CD4-positive, alpha-beta T cell treated with Interleukin-10 for 1 hour (primary cell): ENCODE measurements around the gene NFIX.
"Not testable (repeated sequence)": the region's sequence is repeated elsewhere in the genome, so short reads cannot be mapped to it uniquely, and the experiment has no call there.

ENCODE experiments used
- DNase-seq: peaks from one replicate; pipeline ENCODE4 v3.0.0-alpha.2; 2020

Gene NFIX

DNA sequence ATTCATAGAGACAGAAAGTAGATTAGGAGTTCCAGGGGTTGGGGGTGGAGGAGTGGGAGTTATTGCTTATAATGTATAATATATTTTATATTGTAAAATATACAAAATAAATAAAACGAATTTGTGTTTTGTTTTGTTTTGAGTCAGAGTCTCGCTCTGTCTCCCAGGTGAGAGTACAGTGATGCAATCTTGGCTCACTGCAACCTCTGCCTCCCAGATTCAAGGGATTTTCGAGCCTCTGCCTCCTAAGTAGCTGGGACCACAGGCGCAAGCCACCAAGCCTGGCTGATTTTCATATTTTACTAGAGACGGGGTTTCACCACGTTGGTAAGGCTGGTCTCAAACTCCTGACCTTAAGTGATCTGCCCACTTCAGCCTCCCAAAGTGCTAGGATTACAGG lies 35.8 kb upstream of the NFIX start:
- no peak for DNase-seq

DNA sequence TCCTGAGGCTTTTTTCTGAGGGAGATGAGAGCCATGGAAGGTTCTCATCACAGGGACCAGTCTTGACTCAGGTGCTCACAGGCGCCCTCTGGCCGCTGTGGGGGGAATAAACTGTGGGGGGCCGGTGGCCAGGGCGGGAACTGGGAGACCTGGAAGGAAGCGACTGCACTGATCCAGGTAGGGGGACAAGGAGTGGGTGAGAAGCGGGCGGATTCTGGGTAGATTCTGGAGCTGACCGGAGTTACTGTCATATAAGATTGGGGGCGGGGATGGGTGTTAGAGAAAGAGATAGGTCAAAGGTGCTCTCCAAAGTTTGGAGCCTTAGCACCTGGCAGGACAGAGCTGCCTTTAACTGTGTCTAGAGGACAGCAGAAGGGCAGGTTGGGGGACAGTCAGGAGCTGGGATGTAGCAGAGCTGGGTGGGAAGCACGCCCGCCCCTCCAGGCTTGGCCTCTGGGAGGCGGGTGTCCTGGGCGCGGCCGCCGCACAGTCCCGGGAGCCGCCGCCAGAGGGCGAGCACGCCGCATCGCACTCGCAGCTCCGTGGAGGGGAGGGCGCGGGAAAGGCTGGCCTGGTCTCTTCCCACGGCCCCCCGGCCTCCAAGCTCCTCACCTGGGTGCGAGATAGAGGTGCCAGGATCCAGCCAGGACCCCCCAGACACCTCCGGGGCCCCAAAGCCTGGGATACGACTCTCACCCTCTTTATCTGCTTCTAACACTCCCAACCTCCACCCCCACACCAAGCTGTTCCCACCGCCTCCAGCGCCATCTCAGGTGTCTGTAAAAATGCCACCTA lies 30.1 kb upstream of the NFIX start:
- peak; percentile 85 for DNase-seq

DNA sequence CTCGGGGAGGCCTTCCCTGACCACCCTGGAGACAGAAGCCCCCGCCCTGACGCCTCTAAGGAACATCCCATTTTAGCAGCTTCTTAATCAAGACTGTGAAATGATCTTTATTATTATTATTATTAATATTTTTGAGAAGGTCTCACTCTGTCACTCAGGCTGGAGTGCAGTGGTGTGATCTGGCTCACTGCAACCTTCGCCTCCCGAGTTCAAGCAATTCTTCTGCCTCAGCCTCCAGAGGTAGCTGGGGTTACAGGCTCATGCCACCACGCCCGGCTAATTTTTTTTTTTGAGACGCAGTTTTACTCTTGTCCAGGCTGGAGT lies 29.5 kb upstream of the NFIX start:
- no peak for DNase-seq

DNA sequence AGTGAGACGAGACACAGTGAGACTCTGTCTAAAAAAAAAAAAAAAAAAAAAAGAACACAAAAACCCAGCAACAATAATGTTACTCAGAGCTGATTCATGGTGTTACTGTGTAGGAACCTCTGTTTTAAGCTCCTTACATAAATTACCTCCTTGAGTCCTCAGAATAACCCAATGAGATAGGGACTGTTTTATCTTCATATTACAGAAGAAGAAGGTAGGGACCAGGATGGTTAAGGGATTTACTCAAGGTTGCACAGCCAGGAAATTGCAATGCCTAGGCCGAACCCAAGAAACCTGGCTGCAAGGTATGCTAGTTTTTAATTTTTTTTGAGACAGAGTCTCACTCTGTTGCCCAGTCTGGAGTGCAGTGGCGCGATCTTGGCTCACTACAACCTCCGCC lies 27.4 kb upstream of the NFIX start:
- no peak for DNase-seq

DNA sequence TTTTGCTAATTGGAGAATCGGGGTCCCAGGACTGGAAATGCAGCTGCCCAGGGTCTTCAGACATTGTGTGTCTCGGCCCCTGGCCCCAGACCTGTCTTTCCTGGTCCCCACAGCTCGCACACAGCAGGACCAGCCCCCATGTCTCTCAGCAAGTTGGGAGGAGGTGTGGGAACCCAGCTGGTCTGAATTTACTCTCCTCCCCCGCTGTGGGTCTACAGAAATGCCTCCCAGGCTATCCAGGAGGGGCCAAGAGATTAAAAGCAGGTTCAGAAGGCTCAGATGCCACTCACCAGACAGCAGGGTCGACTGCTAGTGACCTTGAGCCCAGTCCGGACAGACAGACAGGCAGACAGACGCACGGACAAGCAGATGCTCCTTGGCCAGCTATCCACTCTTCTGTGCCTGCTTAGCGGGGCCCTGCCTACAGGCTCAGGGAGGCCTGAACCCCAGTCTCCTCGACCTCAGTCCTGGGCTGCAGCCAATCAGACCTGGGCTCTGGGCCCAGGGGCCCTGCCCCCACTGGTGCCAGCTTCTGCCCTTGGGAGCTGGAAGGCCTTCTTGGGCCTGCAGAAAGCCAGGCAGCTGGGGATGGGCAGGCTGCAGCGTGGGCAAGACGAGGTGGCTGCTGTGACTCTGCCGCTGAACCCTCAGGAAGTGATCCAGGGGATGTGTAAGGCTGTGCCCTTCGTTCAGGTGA lies 25.8 kb upstream of the NFIX start, which contains the start of gene DAND5:
DAND5 (plus strand) TSS at position 285 of the 697 bp plus-strand sequence; CDS start at position 370, 85 bp downstream.
- DNase-seq: no peak

DNA sequence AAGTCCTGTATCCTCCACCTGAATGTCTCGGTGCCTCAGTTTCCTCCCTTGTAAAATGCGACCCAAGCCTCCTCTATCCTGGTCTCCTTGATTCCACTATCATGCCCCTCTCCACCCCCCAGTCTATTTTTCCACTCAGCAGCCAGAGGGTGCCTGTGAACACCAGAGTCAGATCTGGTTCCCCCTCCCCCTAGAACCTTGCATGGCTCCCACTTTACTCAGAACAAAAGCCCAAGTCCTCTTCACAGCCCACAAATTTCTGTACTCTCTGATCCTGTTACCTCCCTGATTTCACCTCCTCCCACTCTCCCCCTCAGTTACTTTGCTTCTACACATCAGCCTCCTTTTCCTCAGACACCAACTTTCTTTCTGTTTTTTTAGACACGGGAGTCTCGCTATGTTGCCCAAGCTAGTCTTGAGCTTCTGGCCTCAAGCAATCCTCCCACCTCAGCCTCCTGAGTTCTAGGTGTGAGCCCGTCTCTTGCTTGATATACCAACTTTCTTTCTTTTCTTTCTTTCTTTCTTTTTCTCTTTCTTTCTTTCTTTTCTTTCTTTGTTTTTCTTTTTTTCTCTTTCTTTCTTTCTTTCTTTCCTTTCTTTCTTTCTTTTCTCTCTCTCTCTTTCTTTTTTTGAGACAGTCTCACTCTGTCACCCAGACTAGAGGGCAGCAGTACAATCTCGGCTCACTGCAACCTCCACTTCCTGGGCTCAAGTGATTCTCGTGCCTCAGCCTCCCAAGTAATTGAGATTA lies 25.0 kb upstream of the NFIX start:
- DNase-seq: no peak

DNA sequence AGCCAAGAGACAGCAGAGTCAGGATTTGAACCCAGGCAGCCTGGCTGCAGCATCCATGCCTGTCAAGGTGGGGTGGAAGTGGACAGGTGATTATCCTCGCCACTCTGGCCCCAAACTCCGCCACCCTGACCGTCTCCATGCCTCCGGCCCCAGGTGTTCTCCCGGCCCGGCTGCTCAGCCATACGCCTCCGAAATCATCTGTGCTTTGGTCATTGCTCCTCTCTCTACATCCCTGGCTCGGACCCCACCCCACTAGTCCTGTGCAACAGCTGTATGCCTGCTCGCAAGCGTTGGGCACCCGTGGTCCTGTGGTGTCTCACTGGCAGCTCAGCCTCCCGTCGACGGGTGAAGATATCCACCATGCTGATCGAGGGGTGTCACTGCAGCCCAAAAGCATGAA lies 22.0 kb upstream of the NFIX start:
- no peak for DNase-seq

DNA sequence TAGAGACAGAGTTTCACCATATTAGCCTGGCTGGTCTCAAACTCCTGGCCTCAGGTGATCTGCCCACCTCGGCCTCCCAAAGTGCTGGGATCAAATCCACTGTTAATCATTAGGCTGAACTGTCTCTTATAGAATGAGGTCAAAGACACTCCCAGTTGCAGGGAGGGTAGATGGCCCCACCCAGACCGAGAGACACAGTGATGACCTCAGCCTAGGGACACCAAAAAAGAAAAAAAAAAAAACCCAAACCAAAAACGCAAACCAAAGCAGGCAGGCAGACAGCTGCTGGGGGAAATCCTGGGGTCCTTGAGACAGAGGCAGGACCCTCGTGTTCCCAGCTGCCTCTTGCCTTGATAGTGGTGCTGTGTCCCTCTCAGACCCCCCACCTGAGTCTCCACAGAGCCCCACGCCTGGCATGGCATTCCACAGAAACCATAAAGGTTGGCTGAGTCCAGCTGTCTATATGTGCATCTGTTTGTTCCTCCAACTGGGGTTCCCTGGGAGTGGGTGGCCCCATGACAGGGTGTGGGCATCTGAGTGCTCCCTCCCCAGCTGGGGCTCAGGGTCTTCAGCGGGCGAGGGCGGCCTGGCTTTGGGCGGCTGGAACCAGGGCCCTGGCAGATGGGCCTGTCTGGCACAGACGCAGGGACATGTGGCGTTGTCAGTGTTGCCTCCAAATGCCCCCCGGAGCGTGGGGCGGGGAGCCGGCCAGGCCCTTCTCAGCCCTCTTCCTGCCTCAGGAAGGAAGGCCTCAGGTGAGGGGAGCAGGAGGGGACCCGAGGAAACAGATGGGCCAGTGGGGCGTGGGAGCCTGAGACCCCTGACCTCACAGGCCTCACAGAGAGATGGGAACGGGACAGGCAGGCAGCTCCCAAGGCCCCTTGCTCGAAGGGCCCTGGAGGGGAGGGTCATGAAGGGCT lies 20.7 kb upstream of the NFIX start:
- no peak for DNase-seq

DNA sequence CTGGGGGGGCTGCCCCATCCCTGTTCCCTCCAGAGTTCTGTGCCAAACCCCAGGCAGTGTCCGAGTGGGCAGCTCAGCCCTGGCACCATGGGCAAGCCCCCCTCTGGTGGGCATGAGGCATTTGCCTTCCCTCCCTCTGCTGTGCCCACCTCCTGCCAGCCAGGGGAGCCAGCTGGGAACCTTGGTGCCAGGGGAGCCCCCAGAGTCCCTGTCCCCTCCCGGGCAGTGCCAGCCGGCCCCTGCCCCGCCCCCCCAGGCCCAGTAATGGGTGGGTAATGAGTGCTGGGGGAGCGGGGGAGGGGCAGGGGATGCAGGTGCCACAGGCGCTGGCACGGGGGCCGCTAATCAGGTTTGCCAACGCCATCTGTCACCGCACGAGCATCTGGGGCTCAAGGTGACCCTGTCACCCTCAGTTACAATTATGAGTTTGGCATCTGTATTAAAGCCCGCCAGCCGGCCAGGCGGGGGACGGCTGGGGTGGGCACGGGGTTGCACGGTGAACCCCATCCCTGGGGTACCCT lies 20.0 kb upstream of the NFIX start:
- no peak for DNase-seq

DNA sequence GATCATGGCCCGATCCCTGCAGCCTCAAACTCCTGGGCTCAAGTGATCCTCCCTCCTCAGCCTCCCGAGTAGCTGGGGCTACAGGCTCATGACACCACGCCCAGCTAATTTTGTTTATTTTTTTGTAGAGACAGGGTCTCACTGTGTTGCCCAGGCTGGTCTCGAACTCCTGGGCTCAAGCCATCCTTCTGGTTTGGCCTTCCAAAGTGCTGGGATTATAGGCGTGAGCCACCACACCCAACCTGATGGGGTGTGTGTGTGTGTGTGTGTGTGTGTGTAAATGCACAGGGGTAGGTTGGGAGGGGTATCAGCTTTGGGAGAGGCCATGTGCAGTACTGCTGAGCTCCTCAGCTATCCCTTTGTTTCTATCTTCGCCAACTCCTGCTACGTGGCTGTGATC lies 19.2 kb upstream of the NFIX start:
- not testable (repeated sequence) for DNase-seq

DNA sequence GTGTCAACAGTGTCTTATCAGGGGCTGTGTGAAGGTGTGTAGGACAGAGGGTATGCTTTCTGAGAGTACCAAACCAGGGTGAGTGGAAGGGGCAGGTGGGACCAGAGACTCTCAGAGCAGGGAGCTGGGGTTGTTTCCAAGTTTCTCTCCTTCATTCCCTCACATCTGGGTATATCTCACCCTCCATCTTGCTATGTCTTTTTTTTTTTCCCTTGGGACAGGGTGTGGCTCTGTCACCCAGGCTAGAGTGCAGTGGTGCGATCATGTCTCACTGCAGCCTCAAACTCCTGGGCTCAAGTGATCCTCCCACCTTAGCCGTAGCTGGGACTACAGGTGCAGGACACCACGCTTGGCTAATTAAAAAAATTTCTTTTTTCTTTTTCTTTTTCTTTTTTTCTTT lies 15.3 kb upstream of the NFIX start:
- no peak for DNase-seq

DNA sequence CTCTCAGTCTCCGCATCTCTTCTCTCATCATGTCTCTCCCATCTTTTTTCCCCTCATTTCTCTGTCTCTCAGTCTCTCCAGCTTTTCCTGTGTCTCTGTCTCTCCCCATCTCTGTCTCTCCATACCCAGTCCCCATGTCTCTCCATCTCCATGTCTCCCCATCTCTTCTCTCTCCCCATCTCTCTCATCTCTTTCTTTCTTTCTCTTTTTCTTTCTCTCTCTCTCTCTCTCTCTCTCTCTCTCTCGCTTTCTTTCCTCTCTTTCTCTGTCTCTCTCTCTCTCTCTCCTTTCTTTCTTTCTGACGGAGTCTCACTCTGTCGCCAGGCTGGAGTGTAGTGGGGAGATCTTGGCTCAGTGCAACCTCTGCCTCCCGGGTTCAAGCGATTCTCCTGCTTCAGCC lies 12.6 kb upstream of the NFIX start:
- no peak for DNase-seq

DNA sequence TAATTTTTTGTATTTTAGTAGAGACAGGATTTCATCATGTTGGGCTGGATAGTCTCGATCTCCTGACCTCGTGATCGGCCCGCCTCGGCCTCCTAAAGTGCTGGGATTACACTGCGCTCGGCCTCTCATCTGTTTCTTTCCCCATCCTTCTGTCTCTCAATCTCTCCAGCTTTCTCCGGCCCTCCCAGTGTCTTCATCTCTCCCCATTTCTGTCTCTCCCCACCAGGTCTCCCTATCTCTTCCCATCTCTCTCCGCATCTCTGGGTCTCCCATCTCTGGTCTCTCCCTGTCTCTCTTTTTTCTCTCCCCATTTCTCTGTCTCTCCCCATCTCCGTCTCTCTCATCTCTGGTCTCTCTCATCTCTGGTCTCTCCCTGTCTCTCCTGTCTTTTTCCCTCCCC lies 12.2 kb upstream of the NFIX start:
- DNase-seq: no peak

DNA sequence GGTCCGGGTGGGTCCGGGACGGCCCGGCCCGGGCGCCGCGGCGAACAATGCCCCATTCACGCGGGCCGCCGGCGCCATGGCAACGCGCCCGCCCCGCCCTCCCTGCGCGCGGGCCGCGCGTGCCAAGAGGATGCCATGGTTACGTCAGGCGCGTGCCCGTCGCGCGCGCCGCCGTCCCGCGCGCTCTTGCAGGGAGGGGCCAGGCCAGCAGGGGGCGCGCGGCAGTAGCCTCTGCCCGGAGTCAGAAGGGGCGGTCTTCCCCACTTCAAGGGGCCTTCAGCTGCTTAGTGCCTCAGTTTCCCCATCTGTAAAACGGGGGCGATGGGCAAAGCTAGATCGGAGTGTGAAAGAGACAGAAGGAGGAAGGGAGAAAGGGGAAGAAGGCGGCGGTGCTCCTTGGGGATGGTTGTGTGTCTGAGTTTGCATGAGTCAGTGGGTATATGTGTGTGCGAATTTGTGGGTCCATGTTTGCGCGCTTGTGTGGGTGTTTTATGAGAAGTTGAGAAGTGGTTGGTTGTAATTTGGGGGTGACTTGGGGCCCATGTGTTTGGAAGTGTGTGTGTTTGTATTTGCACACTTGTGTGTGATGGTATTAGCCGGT lies 11.6 kb upstream of the NFIX start:
- peak; percentile 88 for DNase-seq

DNA sequence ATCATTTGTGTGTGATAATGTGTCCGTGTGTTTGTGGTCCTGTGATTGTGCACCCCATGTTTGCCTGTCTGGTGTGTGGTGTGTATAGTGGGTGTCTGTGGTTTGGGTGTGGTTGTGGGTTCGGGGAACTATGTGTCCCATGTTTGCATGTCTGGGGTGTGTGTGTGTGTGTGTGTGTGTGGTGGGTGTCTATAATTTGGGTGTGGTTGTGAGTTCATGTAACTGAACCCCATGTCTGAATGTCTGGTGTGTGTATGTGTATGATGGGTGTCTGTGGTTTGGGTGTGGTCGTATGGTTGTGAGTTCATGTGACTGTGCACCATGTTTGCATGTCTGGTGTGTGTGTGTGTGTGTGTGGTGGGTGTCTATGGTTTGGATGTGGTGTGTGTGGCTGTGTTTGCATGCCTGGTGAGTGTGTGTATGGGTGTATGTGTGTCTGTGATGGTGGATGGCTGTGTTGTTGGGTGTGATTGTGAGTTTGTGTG lies 11.1 kb upstream of the NFIX start:
- DNase-seq: peak; percentile 29

DNA sequence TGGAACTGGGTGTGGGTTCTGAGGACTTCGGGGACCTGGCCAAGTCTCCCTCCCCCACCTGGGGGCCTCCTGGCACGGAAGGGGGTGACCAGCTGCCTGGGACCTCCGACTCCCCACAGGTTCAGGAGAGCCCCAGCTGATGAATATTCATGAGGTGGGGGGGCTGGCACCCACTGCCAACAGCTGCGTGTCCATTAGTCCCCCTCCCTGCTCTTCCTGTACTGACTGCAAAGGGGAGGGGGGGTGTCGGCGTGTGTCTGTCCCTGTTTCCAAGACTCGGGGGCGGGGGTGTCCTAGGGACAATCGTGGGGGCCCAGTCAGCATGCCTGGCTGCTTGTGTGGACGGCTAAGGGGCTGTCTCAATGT lies 10.6 kb upstream of the NFIX start:
- no peak for DNase-seq

DNA sequence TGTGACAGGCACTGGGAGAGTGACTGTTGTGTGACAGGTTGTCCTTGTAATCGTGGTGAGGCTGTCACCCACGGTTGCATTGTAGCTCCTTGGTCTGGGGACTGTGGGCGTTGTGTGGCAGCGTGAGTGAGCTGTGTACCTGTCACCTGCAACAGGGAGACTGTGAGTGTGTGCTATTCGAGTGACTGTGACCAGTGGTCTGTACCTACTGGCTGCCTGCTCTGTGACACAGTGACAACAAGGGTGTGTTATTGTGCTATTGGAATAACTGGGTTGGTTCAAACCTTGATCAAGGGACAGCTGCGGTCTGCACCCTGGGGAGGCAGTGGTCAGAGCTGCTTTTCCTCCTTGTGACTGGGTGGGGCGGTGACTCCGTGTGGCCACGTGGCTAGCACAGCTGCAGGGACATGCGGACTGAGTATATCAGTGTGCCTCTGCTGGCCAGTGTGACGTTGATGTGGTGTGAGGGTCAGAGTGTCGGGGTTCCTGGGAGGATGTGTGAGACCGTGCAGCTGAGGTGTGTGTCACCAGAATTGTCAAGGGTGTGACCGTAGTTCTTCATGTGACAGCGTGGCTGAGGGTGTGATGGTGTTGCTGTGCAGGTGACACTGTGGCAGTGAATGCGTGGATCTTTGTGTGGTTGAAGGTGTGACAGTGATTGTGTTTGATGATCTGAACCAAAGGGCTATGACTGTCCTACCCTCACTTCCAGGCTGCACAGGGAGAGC lies 10.1 kb upstream of the NFIX start:
- peak; percentile 30 for DNase-seq

DNA sequence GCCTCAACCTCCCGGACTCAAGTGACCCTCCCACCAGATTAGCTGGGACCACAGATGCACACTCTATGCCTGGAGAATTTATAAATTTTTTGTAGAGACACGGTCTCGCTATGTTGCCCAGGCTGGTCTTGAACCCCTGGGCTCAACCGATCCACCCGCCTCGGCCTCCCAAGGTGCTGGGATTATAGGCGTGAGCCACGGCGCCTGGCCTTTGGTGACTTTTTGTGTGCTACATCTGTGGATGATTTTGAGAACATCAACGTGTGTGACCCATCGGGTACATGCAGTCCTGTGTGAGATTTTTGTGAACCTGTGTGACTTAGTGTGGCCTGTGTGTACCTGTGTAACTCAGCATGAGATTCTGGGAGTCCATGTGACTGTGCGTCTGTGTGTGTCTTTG lies 8.5 kb upstream of the NFIX start:
- no peak for DNase-seq

DNA sequence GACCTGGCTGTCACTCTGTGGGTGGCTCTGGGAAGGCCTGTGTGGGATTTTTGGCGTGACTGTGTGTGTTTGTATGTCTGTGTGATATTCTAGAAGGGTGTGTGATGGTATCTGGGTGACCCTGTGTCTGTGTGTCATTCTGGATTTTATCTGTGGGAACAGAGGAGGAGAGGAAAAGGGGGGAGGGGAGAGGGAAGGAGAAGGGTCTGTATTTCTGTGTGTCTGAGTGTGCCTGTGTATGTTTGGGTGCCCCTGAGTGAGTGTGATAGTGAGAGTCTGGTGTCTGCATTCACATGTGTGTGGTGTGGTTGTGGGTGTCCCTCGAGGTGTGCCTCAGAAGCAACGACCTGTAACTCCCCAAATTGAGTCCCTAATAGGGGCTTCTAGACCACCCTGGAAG lies 8.1 kb upstream of the NFIX start:
- DNase-seq: no peak

DNA sequence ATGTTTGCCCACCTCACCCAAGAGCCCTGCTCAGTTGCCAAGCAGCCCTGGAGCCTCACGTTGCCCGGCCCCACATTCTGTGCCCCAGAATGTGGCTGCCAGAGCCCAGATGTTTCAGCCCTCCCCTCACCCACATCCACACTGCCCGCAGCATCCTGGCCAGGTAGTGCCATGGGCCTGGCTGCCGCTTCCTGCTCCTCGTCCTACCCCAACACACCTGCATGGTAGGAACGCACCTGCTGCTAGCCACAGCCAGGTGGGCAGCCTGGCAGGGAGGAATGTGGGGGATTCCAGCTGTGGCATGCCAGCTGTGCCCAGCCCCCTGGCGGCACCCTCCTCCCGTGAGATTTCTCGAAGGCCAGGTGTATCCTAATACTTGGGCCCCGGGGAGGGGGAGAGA lies 7.5 kb upstream of the NFIX start:
- no peak for DNase-seq

DNA sequence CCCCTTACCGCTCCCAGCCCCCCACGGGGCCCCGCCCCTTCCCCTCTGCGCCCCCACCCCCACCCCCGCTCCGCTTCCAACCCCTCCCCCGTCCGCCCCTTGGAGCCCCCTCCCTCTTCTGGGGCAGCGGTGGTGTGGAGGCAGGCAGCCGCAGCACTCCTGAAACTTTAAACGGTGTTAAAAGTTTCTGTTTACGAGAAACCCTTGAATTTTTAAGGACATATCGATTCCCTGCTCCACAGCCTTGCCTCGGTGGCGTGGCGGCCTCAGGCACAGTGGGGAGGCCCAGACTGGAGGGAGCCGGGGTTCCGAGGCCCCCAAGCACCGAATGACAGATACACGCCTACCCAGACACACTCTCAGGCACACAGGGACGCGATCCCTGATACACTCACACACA lies 4.8 kb upstream of the NFIX start:
- DNase-seq: no peak
